WTC11 (cell line): ENCODE results near the gene DAAM2. TPM values are rescaled to one million over a fixed set of nuclear protein-coding genes. Genes with fewer than 3 reads are reported as not detected.

Experiments
- ATAC-seq: fragments of 200-7000 bp; cut with Tn5 transposase; 2 replicates; pipeline ENCODE4 v1.10.0; 2021; ENCODE audit warnings: mild to moderate bottlenecking, moderate library complexity
- CTCF ChIA-PET: fragments of 300-600 bp; sonication (Branson Sonifier 250); formaldehyde crosslinking; loops from one replicate; lab custom pipeline; 2021; ENCODE audit warnings: antibody characterized with exemption; lab: Charles Lee
- POLR2A ChIA-PET: fragments of 350-600 bp; sonication (Branson Sonifier 250); formaldehyde crosslinking; loops from one replicate; lab custom pipeline; 2021; ENCODE audit warnings: antibody characterized with exemption; lab: Charles Lee
- DNase-seq: peaks from one replicate; pipeline ENCODE4 v3.0.0; 2021; ENCODE audit warnings: low spot score
- H3K27ac Mint-ChIP-seq: 2 replicates; pipeline ENCODE4 v1.8.0; 2021; ENCODE audit warnings: mixed read lengths
- H3K27me3 Mint-ChIP-seq: 2 replicates; pipeline ENCODE4 v1.8.0; 2021; ENCODE audit warnings: low read depth, mild to moderate bottlenecking, moderate library complexity, mixed read lengths
- H3K36me3 Mint-ChIP-seq: 2 replicates; pipeline ENCODE4 v1.8.0; 2021; ENCODE audit warnings: mixed read lengths
- H3K4me1 Mint-ChIP-seq: 2 replicates; pipeline ENCODE4 v1.8.0; 2022; ENCODE audit warnings: mixed read lengths
- H3K4me3 Mint-ChIP-seq: 2 replicates; pipeline ENCODE4 v1.8.0; 2021; ENCODE audit warnings: mild to moderate bottlenecking, moderate library complexity, mixed read lengths
- H3K9me3 Mint-ChIP-seq: 2 replicates; pipeline ENCODE4 v1.8.0; 2021; ENCODE audit warnings: mixed read lengths
- ATF1 ChIP-seq: sonication (generic); formaldehyde crosslinking; IDR thresholded peaks from 2 replicates; pipeline ENCODE4 v1.8.1; 2023; ENCODE audit warnings: mild to moderate bottlenecking, moderate library complexity, missing genetic modification reagents
- ATF2 ChIP-seq: sonication (generic); formaldehyde crosslinking; IDR thresholded peaks from 2 replicates; pipeline ENCODE4 v1.8.1; 2022; ENCODE audit warnings: low read depth, missing genetic modification reagents, borderline replicate concordance
- CTCF ChIP-seq: fragments of 200-600 bp; IDR thresholded peaks from 2 replicates; pipeline ENCODE4 v1.8.0; 2022; ENCODE audit warnings: antibody characterized with exemption
- E2F1 ChIP-seq: sonication (generic); formaldehyde crosslinking; IDR thresholded peaks from 2 replicates; pipeline ENCODE4 v1.8.0; 2022; ENCODE audit warnings: mild to moderate bottlenecking, missing genetic modification reagents
- GABPB1 ChIP-seq: sonication (generic); formaldehyde crosslinking; IDR thresholded peaks from 2 replicates; pipeline ENCODE4 v1.8.1; 2023; ENCODE audit warnings: mild to moderate bottlenecking, missing genetic modification reagents
- NFYB ChIP-seq: sonication (generic); formaldehyde crosslinking; conservative IDR thresholded peaks from 2 replicates; pipeline ENCODE4 v1.8.0; 2022; ENCODE audit warnings: low read depth, missing genetic modification reagents
- RORB ChIP-seq: fragments of 250-450 bp; sonication (Bioruptor Pico); IDR thresholded peaks from 2 replicates; pipeline ENCODE4 v1.9.0; 2021; ENCODE audit warnings: mild to moderate bottlenecking
- SMAD3 ChIP-seq: sonication (generic); formaldehyde crosslinking; IDR thresholded peaks from 2 replicates; pipeline ENCODE4 v1.8.0; 2022; ENCODE audit warnings: missing genetic modification reagents, mild to moderate bottlenecking, borderline replicate concordance
- SOX15 ChIP-seq: fragments of 250-450 bp; sonication (Bioruptor Pico); IDR thresholded peaks from 2 replicates; pipeline ENCODE4 v1.9.0; 2021; ENCODE audit warnings: mild to moderate bottlenecking
- ZNF232 ChIP-seq: sonication (generic); formaldehyde crosslinking; IDR thresholded peaks from 2 replicates; pipeline ENCODE4 v1.8.0; 2022; ENCODE audit warnings: mild to moderate bottlenecking, missing genetic modification reagents
- ZNF263 ChIP-seq: sonication (generic); formaldehyde crosslinking; IDR thresholded peaks from 2 replicates; pipeline ENCODE4 v1.8.1; 2022; ENCODE audit warnings: low read depth, mild to moderate bottlenecking, moderate library complexity, missing genetic modification reagents
- ZSCAN18 ChIP-seq: fragments of 250-450 bp; sonication (Bioruptor Pico); IDR thresholded peaks from 2 replicates; pipeline ENCODE4 v2.1.2; 2022; ENCODE audit warnings: mild to moderate bottlenecking, moderate library complexity
- total RNA-seq: library from RNA; stranded (reverse); gene quantifications from 3 replicates; pipeline ENCODE4 v1.2.3, GENCODE V29; 2021
- TF ChIP-seq, protein P1 (sequence below): fragments of 250-450 bp; sonication (Bioruptor Pico); IDR thresholded peaks from 2 replicates; pipeline ENCODE4 v1.8.0; 2021; ENCODE audit warnings: mild to moderate bottlenecking
- TF ChIP-seq, protein P2 (sequence below): sonication (generic); formaldehyde crosslinking; IDR thresholded peaks from 2 replicates; pipeline ENCODE4 v1.8.0; 2023; ENCODE audit warnings: mild to moderate bottlenecking, missing genetic modification reagents

DAAM2 gene
- total RNA-seq, 1 experiment from 2014 or later = 2.0 TPM

DNA sequence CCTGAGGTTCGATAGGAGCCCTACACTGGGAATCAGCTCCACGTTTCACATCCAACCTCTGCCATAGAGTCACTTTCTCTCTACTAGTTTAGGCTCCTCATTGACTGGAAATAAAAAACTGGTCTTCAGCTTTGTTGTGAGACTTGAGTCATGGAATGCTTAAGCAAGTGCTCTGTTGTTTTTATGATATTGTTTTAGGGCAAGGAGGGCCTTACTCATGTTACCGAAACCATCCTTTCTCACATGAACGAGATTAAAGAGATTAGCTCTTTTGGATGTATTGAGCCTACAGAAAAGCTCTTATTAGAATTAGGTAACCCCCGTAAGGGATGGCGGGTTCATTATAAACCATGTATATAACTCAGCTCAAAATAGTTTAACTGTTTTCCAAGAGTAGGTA lies 149.0 kb downstream of the DAAM2 start (continued):
- TF ChIP-seq E2F1 (CRISPR knock-in tag) (no peak), ZNF232 (CRISPR knock-in tag) (no peak), ZNF263 (CRISPR knock-in tag) (no peak), ZSCAN18 (CRISPR knock-in tag) (no peak), ATF2 (CRISPR knock-in tag) (no peak), NFYB (no peak), CTCF (no peak)
- TF ChIP-seq, protein P1, sequence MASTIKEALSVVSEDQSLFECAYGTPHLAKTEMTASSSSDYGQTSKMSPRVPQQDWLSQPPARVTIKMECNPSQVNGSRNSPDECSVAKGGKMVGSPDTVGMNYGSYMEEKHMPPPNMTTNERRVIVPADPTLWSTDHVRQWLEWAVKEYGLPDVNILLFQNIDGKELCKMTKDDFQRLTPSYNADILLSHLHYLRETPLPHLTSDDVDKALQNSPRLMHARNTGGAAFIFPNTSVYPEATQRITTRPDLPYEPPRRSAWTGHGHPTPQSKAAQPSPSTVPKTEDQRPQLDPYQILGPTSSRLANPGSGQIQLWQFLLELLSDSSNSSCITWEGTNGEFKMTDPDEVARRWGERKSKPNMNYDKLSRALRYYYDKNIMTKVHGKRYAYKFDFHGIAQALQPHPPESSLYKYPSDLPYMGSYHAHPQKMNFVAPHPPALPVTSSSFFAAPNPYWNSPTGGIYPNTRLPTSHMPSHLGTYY = no peak

- DNase-seq (no peak), ATAC-seq (no peak)
- POLR2A ChIA-PET = no interaction called here
- Mint-ChIP-seq H3K36me3 (no peaks in the 10 kb centered on the region), H3K27me3 (peaks cover 2% of the 10 kb centered on the region; the same call in 1 of the 2 replicates), H3K9me3 (no peaks in the 10 kb centered on the region), H3K27ac (no peak overlapping the region), H3K4me1 (peaks cover 19% of the 10 kb centered on the region), H3K4me3 (no peak overlapping the region)
- CTCF ChIA-PET = no interaction called here
- TF ChIP-seq ATF1 (no peak), GABPB1 (no peak), SMAD3 (CRISPR knock-in tag) (no peak), RORB (CRISPR knock-in tag) (no peak), SOX15 (CRISPR knock-in tag) (no peak)
- TF ChIP-seq, protein P2, sequence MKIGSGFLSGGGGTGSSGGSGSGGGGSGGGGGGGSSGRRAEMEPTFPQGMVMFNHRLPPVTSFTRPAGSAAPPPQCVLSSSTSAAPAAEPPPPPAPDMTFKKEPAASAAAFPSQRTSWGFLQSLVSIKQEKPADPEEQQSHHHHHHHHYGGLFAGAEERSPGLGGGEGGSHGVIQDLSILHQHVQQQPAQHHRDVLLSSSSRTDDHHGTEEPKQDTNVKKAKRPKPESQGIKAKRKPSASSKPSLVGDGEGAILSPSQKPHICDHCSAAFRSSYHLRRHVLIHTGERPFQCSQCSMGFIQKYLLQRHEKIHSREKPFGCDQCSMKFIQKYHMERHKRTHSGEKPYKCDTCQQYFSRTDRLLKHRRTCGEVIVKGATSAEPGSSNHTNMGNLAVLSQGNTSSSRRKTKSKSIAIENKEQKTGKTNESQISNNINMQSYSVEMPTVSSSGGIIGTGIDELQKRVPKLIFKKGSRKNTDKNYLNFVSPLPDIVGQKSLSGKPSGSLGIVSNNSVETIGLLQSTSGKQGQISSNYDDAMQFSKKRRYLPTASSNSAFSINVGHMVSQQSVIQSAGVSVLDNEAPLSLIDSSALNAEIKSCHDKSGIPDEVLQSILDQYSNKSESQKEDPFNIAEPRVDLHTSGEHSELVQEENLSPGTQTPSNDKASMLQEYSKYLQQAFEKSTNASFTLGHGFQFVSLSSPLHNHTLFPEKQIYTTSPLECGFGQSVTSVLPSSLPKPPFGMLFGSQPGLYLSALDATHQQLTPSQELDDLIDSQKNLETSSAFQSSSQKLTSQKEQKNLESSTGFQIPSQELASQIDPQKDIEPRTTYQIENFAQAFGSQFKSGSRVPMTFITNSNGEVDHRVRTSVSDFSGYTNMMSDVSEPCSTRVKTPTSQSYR = no peak
Measured at GRCh38 chr6:39941820-39942219, 149.6 kb downstream of the DAAM2 start.
